Measurements from ENCODE around the gene SOX10.

- TF ChIP-seq CTCF (IDR thresholded peaks at IDR 0.05; ENCODE audit: poor library complexity, severe bottlenecking) (no peak), SMC3 (conservative IDR thresholded peaks at IDR 0.05; ENCODE audit: poor library complexity) (no peak), RAD21 (conservative IDR thresholded peaks at IDR 0.05) (no peak), EZH2 (IDR thresholded peaks at IDR 0.05; ENCODE audit: borderline replicate concordance, insufficient read depth, low read length, poor library complexity, severe bottlenecking) (no peak), POLR2AphosphoS5 (IDR thresholded peaks at IDR 0.05) (no peak), EP300 (conservative IDR thresholded peaks at IDR 0.05; ENCODE audit: poor library complexity, severe bottlenecking) (no peak), TAF1 (IDR thresholded peaks at IDR 0.05; ENCODE audit: low read depth) (no peak)
Observed at GRCh38 chr22:38012604-38013072, 28.3 kb upstream of the SOX10 start.

Data from neural cell (in vitro differentiated cells).